Neural cell (in vitro differentiated cells): ENCODE measurements around the gene SLF1. TPM values are rescaled to one million over a fixed set of nuclear protein-coding genes. Genes with fewer than 3 reads are reported as not detected.

Experiments used
- H2AFZ ChIP-seq: fragments of 200-600, 300-800 bp; sonication (generic), shearing (Covaris generic); 2 replicates; pipeline ENCODE4 v1.6.0; 2014; ENCODE audit warnings: low read depth, mild to moderate bottlenecking, antibody characterized with exemption, low read length, moderate library complexity
- H3F3A ChIP-seq: fragments of 200-600 bp; shearing (Covaris generic); 2 replicates; pipeline ENCODE4 v1.6.1; 2016; ENCODE audit warnings: mild to moderate bottlenecking, moderate library complexity, mixed read lengths, antibody characterized with exemption, low read length; ENCODE audit not compliant: insufficient read depth, poor library complexity, severe bottlenecking
- H3K27ac ChIP-seq: fragments of 200-600, 300-800 bp; sonication (generic), shearing (Covaris generic); 2 replicates; pipeline ENCODE4 v1.5.1; 2014; ENCODE audit warnings: mild to moderate bottlenecking, low read length, moderate library complexity
- H3K27me3 ChIP-seq: fragments of 300-800, 200-600 bp; sonication (generic), shearing (Covaris generic); 2 replicates; pipeline ENCODE4 v1.6.0; 2014; ENCODE audit warnings: mild to moderate bottlenecking, low read depth, low read length, moderate library complexity; ENCODE audit not compliant: insufficient read depth
- H3K36me3 ChIP-seq: fragments of 300-800, 200-600 bp; sonication (generic), shearing (Covaris generic); 2 replicates; pipeline ENCODE4 v1.5.1; 2014; ENCODE audit warnings: mild to moderate bottlenecking, antibody characterized with exemption, low read length, moderate library complexity; ENCODE audit not compliant: insufficient read depth
- H3K4me2 ChIP-seq: fragments of 300-800, 200-600 bp; sonication (generic), shearing (Covaris generic); 2 replicates; pipeline ENCODE4 v1.6.0; 2014; ENCODE audit warnings: mild to moderate bottlenecking, low read length
- H3K4me3 ChIP-seq: fragments of 300-800, 200-600 bp; sonication (generic), shearing (Covaris generic); 2 replicates; pipeline ENCODE4 v1.5.1; 2014; ENCODE audit warnings: mild to moderate bottlenecking, low read length, moderate library complexity
- H3K79me2 ChIP-seq: fragments of 200-600 bp; shearing (Covaris generic); replicated peaks from 2 replicates; pipeline ENCODE4 v1.6.0; 2014; ENCODE audit warnings: mild to moderate bottlenecking, low read length, moderate library complexity; ENCODE audit not compliant: insufficient read depth
- H3K9ac ChIP-seq: fragments of 300-800, 200-600 bp; sonication (generic), shearing (Covaris generic); 2 replicates; pipeline ENCODE4 v1.6.1; 2016; ENCODE audit warnings: mild to moderate bottlenecking, low read length, mixed read lengths
- H3K9me2 ChIP-seq: fragments of 200-600 bp; shearing (Covaris generic); 2 replicates; pipeline ENCODE4 v1.6.1; 2016; ENCODE audit warnings: mild to moderate bottlenecking, low read length, mixed read lengths; ENCODE audit not compliant: insufficient read depth
- H3K9me3 ChIP-seq: fragments of 200-600, 300-800 bp; sonication (generic), shearing (Covaris generic); 2 replicates; pipeline ENCODE4 v1.6.1; 2016; ENCODE audit warnings: mild to moderate bottlenecking, mixed run types, low read length, moderate library complexity, mixed read lengths
- H4K20me1 ChIP-seq: fragments of 200-600 bp; shearing (Covaris generic); 2 replicates; pipeline ENCODE4 v1.6.1; 2016; ENCODE audit warnings: mild to moderate bottlenecking, mixed run types; ENCODE audit not compliant: insufficient read depth
- EP300 ChIP-seq: fragments of 450-650 bp; conservative IDR thresholded peaks from 2 replicates; pipeline ENCODE4 v1.6.1; 2014; ENCODE audit warnings: antibody characterized with exemption, mild to moderate bottlenecking, moderate library complexity; ENCODE audit not compliant: poor library complexity, severe bottlenecking
- EZH2 ChIP-seq: fragments of 200-600, 300-800 bp; shearing (Covaris generic), sonication (generic); IDR thresholded peaks from 2 replicates; pipeline ENCODE4 v1.6.1; 2014; ENCODE audit warnings: antibody characterized with exemption, low read length, borderline replicate concordance, mild to moderate bottlenecking; ENCODE audit not compliant: insufficient read depth, poor library complexity, severe bottlenecking
- MXI1 ChIP-seq: fragments of 450-650 bp; conservative IDR thresholded peaks from 2 replicates; pipeline ENCODE4 v1.6.1; 2014; ENCODE audit warnings: antibody characterized with exemption, mild to moderate bottlenecking; ENCODE audit not compliant: poor library complexity, severe bottlenecking
- POLR2AphosphoS5 ChIP-seq: IDR thresholded peaks from 2 replicates; pipeline ENCODE4 v1.6.1; 2012
- RAD21 ChIP-seq: fragments of 450-650 bp; conservative IDR thresholded peaks from 2 replicates; pipeline ENCODE4 v1.6.1; 2014; ENCODE audit warnings: antibody characterized with exemption, mild to moderate bottlenecking, moderate library complexity
- SMC3 ChIP-seq: fragments of 450-650 bp; conservative IDR thresholded peaks from 2 replicates; pipeline ENCODE4 v1.6.1; 2014; ENCODE audit warnings: antibody characterized with exemption, mild to moderate bottlenecking, moderate library complexity; ENCODE audit not compliant: poor library complexity
- TAF1 ChIP-seq: IDR thresholded peaks from 2 replicates; pipeline ENCODE4 v1.6.1; 2012; ENCODE audit warnings: low read depth
- polyA plus RNA-seq: library from polyadenylated mRNA; depleted of rRNA; stranded (reverse); fragments of >200 nt; gene quantifications from 2 replicates; pipeline ENCODE4 v1.2.3, GENCODE V29; 2014
- TF ChIP-seq, protein P1 (sequence below): fragments of 450-650 bp; IDR thresholded peaks from 2 replicates; pipeline ENCODE4 v1.5.1; 2014; ENCODE audit warnings: antibody characterized with exemption, mild to moderate bottlenecking, moderate library complexity; ENCODE audit not compliant: poor library complexity, severe bottlenecking
- TF ChIP-seq, protein P2 (sequence below): IDR thresholded peaks from 2 replicates; pipeline ENCODE4 v1.6.1; 2012; ENCODE audit warnings: borderline replicate concordance

SLF1 gene
- polyA plus RNA-seq, 1 donor from 2014 or later, result 19.7 TPM

DNA sequence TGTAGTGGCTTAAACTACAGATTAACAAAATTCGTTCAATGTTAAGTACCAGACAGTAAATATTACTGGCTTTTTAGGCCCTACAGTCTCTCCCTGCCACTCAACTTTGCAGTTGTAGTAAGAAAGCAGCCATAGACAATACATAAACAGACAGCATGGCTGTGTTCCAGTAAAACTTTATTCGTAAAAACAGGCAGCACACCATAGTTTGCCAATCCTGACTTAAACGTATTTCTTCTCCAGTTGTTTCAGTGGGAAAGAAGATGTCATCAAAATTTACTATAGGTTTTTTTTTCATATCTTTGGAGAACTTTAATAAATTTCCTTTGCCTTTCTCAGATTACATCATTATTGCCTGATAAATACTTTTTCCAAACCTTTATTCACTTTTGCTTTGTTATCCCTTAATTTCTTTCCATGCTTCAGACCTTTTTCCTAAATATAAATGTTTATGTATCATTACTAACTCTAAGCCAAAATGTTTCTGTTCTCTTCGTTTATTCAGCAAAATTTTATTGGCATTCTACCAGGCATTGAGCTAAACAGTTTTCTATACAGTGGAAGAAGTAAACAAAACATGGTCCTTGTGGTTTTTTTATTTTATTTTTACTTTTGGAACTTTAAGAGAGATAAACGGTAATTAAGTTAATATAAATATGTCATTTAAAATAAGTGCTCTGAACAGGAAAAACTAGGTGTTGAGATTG lies 64.5 kb downstream of the SLF1 start:
- H3K36me3 ChIP-seq, result no peaks in the 10 kb centered on the region
- no peaks in the 10 kb centered on the region for H4K20me1 ChIP-seq
- no peaks in the 10 kb centered on the region for H3K9me2 ChIP-seq
- H3K79me2 ChIP-seq, result no peaks in the 10 kb centered on the region
- no peak overlapping the region for H2AFZ ChIP-seq
- H3F3A ChIP-seq, result no peaks in the 10 kb centered on the region
- TF ChIP-seq, protein P1, sequence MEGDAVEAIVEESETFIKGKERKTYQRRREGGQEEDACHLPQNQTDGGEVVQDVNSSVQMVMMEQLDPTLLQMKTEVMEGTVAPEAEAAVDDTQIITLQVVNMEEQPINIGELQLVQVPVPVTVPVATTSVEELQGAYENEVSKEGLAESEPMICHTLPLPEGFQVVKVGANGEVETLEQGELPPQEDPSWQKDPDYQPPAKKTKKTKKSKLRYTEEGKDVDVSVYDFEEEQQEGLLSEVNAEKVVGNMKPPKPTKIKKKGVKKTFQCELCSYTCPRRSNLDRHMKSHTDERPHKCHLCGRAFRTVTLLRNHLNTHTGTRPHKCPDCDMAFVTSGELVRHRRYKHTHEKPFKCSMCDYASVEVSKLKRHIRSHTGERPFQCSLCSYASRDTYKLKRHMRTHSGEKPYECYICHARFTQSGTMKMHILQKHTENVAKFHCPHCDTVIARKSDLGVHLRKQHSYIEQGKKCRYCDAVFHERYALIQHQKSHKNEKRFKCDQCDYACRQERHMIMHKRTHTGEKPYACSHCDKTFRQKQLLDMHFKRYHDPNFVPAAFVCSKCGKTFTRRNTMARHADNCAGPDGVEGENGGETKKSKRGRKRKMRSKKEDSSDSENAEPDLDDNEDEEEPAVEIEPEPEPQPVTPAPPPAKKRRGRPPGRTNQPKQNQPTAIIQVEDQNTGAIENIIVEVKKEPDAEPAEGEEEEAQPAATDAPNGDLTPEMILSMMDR, result no peak
- TF ChIP-seq POLR2AphosphoS5 (no peak), EZH2 (no peak), SMC3 (no peak), MXI1 (no peak), EP300 (no peak), TAF1 (no peak), RAD21 (no peak)
- TF ChIP-seq, protein P2, sequence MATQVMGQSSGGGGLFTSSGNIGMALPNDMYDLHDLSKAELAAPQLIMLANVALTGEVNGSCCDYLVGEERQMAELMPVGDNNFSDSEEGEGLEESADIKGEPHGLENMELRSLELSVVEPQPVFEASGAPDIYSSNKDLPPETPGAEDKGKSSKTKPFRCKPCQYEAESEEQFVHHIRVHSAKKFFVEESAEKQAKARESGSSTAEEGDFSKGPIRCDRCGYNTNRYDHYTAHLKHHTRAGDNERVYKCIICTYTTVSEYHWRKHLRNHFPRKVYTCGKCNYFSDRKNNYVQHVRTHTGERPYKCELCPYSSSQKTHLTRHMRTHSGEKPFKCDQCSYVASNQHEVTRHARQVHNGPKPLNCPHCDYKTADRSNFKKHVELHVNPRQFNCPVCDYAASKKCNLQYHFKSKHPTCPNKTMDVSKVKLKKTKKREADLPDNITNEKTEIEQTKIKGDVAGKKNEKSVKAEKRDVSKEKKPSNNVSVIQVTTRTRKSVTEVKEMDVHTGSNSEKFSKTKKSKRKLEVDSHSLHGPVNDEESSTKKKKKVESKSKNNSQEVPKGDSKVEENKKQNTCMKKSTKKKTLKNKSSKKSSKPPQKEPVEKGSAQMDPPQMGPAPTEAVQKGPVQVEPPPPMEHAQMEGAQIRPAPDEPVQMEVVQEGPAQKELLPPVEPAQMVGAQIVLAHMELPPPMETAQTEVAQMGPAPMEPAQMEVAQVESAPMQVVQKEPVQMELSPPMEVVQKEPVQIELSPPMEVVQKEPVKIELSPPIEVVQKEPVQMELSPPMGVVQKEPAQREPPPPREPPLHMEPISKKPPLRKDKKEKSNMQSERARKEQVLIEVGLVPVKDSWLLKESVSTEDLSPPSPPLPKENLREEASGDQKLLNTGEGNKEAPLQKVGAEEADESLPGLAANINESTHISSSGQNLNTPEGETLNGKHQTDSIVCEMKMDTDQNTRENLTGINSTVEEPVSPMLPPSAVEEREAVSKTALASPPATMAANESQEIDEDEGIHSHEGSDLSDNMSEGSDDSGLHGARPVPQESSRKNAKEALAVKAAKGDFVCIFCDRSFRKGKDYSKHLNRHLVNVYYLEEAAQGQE, result no peak
- H3K4me3 ChIP-seq, result no peak overlapping the region
- no peaks in the 10 kb centered on the region for H3K27me3 ChIP-seq
- no peaks in the 10 kb centered on the region for H3K9me3 ChIP-seq
- no peak overlapping the region for H3K9ac ChIP-seq
- H3K4me2 ChIP-seq, result no peak overlapping the region
- H3K27ac ChIP-seq, result no peak overlapping the region

DNA sequence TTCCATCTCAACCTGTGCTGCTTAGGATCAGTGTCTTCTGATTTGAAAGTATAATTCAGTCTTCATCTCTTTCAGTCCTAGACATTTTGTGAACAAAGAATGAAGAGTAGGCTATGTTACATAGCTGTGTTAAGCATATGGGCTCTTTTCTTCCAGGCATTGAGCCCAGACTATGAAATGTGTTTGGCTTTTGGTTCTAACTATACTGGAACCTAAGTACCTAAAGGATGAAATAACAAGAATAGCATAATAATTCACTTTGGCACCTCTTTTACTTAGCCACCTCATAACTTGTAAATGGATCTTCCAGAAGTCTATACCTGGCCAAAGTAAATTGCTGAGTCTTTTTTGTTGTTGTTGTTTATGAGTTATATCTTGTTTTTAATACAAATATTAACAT lies 71.4 kb downstream of the SLF1 start:
- no peak overlapping the region for H2AFZ ChIP-seq
- H3K27ac ChIP-seq, result no peak overlapping the region
- H3K27me3 ChIP-seq, result no peaks in the 10 kb centered on the region
- no peaks in the 10 kb centered on the region for H3K9me3 ChIP-seq
- no peaks in the 10 kb centered on the region for H3K36me3 ChIP-seq
- H3K79me2 ChIP-seq, result peaks cover 4% of the 10 kb centered on the region
- no peaks in the 10 kb centered on the region for H3F3A ChIP-seq
- no peak for TF ChIP-seq MXI1
- TF ChIP-seq SMC3, result no peak
- TF ChIP-seq, protein P2, result no peak
- no peak for TF ChIP-seq TAF1
- no peak for TF ChIP-seq POLR2AphosphoS5
- TF ChIP-seq, protein P1, result no peak
- no peak for TF ChIP-seq EP300
- TF ChIP-seq EZH2, result no peak
- no peak for TF ChIP-seq RAD21
- H4K20me1 ChIP-seq, result no peaks in the 10 kb centered on the region
- no peak overlapping the region for H3K4me3 ChIP-seq
- H3K4me2 ChIP-seq, result no peak overlapping the region
- no peaks in the 10 kb centered on the region for H3K9me2 ChIP-seq
- H3K9ac ChIP-seq, result no peak overlapping the region
